ENCODE data around the gene CABLES2.

Gene CABLES2

GRCh38 chr20:62403331-62403730 lies 3.8 kb downstream of the CABLES2 start:
- DNase-seq, result no peak

- no peak for DNase-seq
Observed at GRCh38 chr20:62402456-62403150, 4.5 kb downstream of the CABLES2 start.

GRCh38 chr20:62401331-62401779 lies 5.7 kb downstream of the CABLES2 start:
- DNase-seq, result no peak

GRCh38 chr20:62400541-62400940 lies 6.5 kb downstream of the CABLES2 start:
- DNase-seq, result no peak

GRCh38 chr20:62400021-62400420 lies 7.1 kb downstream of the CABLES2 start:
- no peak for DNase-seq

- DNase-seq, result no peak
Observed at GRCh38 chr20:62398120-62398821, 8.8 kb downstream of the CABLES2 start.

GRCh38 chr20:62396367-62397239 lies 10.5 kb downstream of the CABLES2 start:
- no peak for DNase-seq

GRCh38 chr20:62395311-62396242 lies 11.5 kb downstream of the CABLES2 start:
- DNase-seq, result no peak

GRCh38 chr20:62394248-62395245 lies 12.5 kb downstream of the CABLES2 start:
- DNase-seq, result no peak

GRCh38 chr20:62393830-62394229 lies 13.3 kb downstream of the CABLES2 start:
- no peak for DNase-seq

GRCh38 chr20:62393335-62393665 lies 13.8 kb downstream of the CABLES2 start:
- no peak for DNase-seq

- no peak for DNase-seq
Observed at GRCh38 chr20:62392621-62393334, 14.3 kb downstream of the CABLES2 start.

GRCh38 chr20:62392077-62392418 lies 15.0 kb downstream of the CABLES2 start:
- DNase-seq, result no peak

GRCh38 chr20:62391165-62392076 lies 15.7 kb downstream of the CABLES2 start:
- DNase-seq, result no peak

GRCh38 chr20:62390317-62391164 lies 16.5 kb downstream of the CABLES2 start:
- DNase-seq, result no peak

GRCh38 chr20:62389601-62390087 lies 17.4 kb downstream of the CABLES2 start:
- DNase-seq, result no peak

GRCh38 chr20:62388839-62389600 lies 18.1 kb downstream of the CABLES2 start:
- DNase-seq, result no peak

Data from fibroblast of upper back skin (primary cell).